T47D (cell line): ENCODE measurements around the gene MCAT.

Experiments
- DNase-seq, 2 experiments: peaks; one replicate each; pipeline versions ENCODE4 v3.0.0 to v3.0.0-alpha.2; 2011 to 2012; ENCODE audit warnings: low read depth in 1 of 2, low spot score in 1 of 2
- JUND ChIP-seq: IDR thresholded peaks from 2 replicates; pipeline ENCODE4 v1.6.1; 2012; ENCODE audit warnings: low read depth
- in situ Hi-C: cut with HindIII; loops from 2 replicates; pipeline ENCODE4 v1.10.0; 2016; ENCODE audit warnings: low sequenced_read_pairs, low pct_unique_long_range_greater_than_20kb

MCAT gene

GRCh38 chr22:43142880-43143562 lies at the start of gene MCAT:
MCAT (minus strand) TSS chr22:43143398; CDS start chr22:43143348, 50 bp downstream.
- DNase-seq = peak; percentile 66 to 79
- in situ Hi-C loops = no loop called here
- no peak for TF ChIP-seq JUND

GRCh38 chr22:43191831-43192230 lies 48.6 kb upstream of the MCAT start:
- in situ Hi-C loops = no loop called here

GRCh38 chr22:43188829-43189545 lies 45.8 kb upstream of the MCAT start:
- DNase-seq = no peak
- TF ChIP-seq JUND = no peak
- in situ Hi-C loops = no loop called here

More at GRCh38 chr22:43191831-43192230, 48.6 kb upstream of the MCAT start:
- TF ChIP-seq JUND = no peak
- DNase-seq = no peak

GRCh38 chr22:43187171-43188099 lies 44.2 kb upstream of the MCAT start:
- peak; percentile 84 to 94 for DNase-seq
- in situ Hi-C loops = no loop called here
- TF ChIP-seq JUND = no peak

- TF ChIP-seq JUND = no peak
- peak; percentile 35 to 61 for DNase-seq
- in situ Hi-C loops = no loop called here
Observed at GRCh38 chr22:43186272-43187170, 43.3 kb upstream of the MCAT start, which contains the start of gene TTLL12. TTLL12 (minus strand) TSS chr22:43187134; CDS start chr22:43187069, 65 bp downstream.

- no peak for TF ChIP-seq JUND
Observed at GRCh38 chr22:43185860-43186261, 42.7 kb upstream of the MCAT start.

GRCh38 chr22:43183496-43184277 lies 40.5 kb upstream of the MCAT start:
- in situ Hi-C loops = no loop called here
- no peak for TF ChIP-seq JUND
- DNase-seq = no peak

More at GRCh38 chr22:43185860-43186261, 42.7 kb upstream of the MCAT start:
- DNase-seq = peak; percentile 33 to 54
- in situ Hi-C loops = no loop called here

- DNase-seq = no peak
Observed at GRCh38 chr22:43182726-43183125, 39.5 kb upstream of the MCAT start.

GRCh38 chr22:43182118-43182517 lies 38.9 kb upstream of the MCAT start:
- in situ Hi-C loops = no loop called here
- no peak for TF ChIP-seq JUND
- no peak for DNase-seq

More at GRCh38 chr22:43182726-43183125, 39.5 kb upstream of the MCAT start:
- no peak for TF ChIP-seq JUND
- in situ Hi-C loops = no loop called here

GRCh38 chr22:43181321-43182076 lies 38.3 kb upstream of the MCAT start:
- in situ Hi-C loops = no loop called here
- no peak for TF ChIP-seq JUND
- no peak for DNase-seq
